ENCODE results near the gene TTLL6. TPM values are rescaled to one million over a fixed set of nuclear protein-coding genes. Genes with fewer than 3 reads are reported as not detected.
"Not testable (repeated sequence)": the region's sequence is repeated elsewhere in the genome, so short reads cannot be mapped to it uniquely, and the experiment has no call there.

TTLL6 gene
- polyA plus RNA-seq, 3 donors = 0.14 to 0.64 (median 0.40) TPM

DNA sequence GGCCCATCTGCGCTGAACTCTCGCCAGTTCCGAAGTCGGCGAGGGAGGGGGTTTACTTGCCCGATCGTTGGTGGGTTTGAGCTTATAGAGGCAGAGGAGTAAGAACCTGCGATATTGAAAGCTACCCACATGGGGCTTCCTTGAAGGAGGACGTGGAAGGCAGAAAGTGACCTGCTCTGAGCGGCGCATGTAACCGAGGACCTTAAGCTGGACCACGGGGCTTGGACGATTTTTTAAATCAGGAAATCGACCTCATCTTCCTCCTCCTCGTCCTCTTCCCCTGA, 92.1 kb downstream of the TTLL6 start:
- no peak for DNase-seq (ENCODE audit: low read depth in 3 of 3, low spot score in 2 of 3)

DNA sequence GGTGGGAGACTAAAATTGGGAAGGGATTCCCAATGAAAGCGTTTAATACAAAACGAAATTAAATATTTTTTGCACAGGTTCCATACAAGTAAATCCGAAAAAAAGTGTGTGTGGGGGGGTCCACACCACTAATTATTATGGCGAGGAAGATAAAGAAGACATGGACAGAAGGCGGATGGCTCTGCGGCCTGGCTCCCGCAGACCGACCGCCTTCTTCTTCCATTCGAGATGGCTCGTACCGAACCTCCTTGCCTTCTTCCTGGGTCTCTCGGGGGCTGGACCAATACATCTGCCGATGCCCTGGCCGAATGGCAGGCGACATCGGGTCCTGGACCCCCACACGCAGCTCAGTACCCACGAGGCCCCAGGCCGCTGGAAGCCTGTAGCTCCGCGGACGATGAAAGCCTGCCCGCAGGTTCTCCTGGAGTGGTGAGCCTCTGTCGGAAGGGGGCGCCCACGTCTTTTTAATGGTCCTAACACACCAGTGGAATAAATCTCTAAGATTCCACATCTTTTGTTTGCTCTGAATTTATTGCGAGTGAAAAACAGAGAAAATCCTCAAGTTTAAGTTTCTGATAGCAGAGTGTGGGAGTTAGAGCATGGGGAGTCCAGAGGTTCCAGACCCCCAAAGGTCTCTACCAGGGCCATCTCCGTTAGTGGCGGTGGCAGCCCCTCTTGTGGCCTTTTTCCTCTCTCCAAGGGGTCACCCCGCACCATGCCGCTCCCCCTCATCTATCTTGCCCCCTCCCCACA, 92.6 kb downstream of the TTLL6 start:
- peak in 2 of 3 donors; percentile 73 to 80 for DNase-seq (ENCODE audit: low read depth in 3 of 3, low spot score in 2 of 3)

DNA sequence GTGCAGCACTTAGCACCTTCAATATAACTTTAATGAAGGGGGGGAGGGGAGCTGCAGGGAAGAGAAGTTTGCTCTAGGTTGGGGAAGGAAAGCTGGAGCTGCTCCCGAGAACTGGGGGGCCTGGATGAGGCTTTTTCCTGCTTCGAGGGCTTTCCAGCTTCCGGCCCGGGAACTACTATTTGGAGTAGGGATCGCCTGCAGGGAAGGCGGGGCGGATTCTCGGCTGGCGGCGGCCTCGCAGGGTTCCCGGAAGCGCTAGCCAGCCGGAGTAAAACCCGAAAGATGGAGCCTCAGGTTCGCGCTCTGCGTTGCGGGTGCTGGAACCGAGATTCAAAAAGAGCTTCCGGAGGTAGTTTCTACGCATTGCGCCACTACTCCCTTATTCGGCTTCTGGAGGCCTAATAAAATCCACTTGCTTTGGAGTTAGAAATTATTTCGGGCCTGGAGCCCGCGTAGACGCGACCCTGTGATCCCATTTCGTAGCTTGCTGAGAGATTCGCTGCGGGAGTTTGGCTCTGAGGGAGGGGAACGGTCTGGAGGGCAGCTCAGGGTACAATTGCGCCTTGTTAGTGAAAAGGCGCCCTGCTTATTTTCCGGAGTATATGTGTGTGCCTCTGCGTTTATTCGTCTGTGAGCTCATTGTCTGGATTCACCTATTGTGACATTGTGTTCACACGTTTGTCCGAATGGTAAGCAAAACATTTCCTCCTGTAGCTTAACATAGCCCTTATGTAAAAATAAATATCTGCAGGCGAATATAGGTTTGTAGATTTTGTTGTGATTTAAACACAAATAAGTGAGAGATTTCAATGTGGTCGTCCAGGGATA, 93.4 kb downstream of the TTLL6 start:
- no peak for DNase-seq (ENCODE audit: low read depth in 3 of 3, low spot score in 2 of 3)

DNA sequence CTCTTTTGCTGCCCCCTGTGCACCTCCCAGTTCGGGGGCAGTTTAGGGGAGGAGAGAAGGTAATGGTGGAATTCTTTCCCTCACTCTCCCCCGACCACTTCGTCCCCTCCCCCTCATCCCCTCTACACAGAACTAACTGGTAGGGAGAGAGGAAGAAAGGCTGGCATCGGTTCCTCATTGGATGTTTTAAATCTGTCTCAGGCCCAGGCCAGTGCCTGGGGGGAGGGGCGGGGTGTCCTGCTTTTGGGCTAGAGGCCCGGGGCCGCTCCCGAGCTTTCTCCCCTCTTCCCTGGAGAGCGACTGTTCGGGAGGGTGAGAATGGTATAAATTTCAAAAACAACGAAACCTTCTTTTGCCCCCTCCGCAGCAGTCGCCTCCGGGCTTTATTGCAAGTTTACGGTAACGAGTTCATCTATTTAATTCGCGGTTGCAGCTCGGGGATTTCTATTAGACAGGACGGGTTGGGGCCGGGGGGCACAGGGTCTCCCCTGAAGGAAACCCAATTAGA, 94.1 kb downstream of the TTLL6 start, which contains the start of gene PRAC2:
Gene PRAC2, plus strand, starts transcription at position 271 of the 508 bp plus-strand sequence. CDS start 1,226 bp downstream, outside the sequence.
- no peak for DNase-seq (ENCODE audit: low read depth in 3 of 3, low spot score in 2 of 3)

DNA sequence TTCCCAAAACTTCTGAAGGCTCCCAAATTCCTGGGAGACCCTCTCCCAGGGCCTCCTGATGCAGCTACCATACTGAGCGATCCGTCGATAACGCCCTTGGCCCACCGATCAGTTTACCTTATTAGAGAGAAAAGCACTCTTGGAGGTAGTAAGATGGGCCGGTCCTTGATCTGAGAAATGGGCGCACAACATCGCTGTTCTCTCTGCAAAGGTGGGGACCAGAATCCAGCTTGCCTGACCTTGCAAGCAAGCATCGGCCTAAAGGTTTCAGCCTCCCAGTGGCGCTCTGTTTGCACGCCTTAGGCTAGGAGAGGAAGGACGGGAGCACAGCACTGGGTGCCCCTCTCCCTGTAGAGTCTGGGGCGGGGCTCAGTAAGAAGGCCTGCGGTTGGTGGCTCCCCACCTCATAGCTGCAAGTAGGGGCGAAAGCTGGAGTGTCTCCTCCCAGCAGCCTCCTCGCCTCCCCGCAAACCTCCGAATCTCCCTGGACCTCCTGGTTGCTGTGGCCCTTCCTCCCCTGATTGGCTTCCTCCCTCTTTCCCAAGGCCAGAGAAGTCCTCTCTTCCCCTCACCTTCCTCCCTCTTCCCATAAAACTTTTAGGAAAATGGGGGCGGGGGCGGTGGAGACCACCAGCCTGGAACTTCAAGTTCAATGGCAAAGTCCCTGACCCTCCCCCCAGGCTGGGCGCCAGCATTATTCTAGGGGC, 94.7 kb downstream of the TTLL6 start, which contains the start of gene PRAC1:
Gene PRAC1, minus strand, starts transcription at position 318 of the 707 bp plus-strand sequence. Its CDS starts 126 bp downstream, at position 192.
- no peak for DNase-seq (ENCODE audit: low read depth in 3 of 3, low spot score in 2 of 3)

DNA sequence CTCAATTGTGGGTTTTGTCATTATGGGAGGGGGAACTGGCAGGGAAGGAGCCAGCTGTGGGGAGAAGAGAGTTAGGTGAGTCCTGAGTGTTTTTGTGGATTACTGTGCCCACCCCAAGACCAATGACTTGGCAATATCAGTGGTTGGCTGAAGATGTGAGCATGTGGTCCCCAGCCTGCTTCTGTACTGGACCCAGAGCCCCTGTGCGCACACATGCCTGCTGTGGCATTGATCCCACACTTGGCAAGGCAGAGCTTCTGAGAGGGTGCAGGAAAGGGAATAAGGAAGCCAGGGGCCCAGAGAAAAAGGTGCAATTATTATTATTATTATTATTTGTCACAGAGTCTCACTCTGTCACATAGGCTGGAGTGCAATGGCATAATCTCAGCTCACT, 96.0 kb downstream of the TTLL6 start:
- DNase-seq (ENCODE audit: low read depth in 3 of 3, low spot score in 2 of 3) = no peak

DNA sequence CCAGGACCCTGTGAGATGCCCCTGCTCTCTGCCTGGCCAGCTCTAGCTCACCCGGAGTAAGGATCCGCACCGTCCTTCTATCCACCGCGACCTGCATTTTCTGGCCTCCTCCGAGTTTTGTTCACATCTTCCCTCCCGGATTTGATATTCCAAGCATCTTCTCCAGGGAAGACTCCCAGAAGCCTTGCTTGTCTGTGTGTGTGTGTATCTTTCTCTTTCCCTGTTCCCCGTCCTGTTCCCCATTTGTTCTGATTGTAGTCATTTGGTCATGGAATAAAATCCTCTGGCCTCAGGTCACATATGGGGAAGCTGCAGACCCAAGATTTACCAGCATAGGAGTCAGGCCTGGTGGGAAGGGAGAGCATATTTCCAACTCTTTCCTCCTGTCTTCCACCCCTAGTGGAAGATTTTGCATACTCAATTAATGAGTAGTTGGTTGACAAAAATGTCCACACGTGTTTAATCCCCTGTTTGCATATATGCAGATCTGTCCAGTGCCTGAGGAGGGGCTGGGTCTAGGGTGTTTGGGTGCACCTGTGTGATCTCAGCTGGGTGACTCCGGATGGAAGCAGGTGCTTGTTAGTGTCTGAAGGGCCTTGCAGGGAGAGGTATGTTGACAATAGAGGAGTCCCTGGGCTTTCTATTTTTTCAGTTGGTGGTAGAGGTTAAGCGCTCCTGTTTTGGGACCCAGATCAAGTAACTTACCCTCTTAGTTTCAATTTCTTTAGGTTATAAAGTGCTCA, 96.6 kb downstream of the TTLL6 start:
- no peak for DNase-seq (ENCODE audit: low read depth in 3 of 3, low spot score in 2 of 3)

DNA sequence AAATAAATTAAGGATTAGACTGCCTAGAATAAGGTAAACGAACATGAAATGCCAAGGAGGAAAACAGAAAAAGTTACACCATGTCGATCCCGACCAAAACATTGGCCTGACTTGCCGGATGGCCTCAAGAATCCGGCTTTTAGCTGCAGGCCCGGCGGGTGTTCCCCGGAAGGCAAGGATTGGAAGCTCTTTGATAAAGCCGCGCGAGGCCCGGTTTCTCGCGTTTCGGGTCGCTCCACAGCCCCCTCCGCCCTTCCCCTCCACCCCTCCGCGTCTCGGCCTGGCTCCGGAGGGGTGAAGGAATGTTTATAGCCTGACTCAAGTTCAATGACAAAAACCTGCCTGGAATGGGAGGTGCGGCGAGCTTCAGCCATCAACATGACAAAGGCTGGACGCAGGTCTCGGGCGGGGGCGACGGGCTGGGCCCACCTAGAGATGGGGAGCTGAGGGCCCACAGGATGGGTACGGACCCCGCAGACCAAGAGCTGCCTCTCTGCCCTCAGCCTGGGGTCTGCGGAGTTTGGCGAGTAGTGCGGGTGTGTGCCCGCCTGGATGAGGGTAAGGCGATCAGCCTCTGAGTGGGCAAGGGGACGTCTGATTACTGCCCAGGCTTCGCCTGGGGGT, 97.3 kb downstream of the TTLL6 start:
- no peak for DNase-seq (ENCODE audit: low read depth in 3 of 3, low spot score in 2 of 3)

DNA sequence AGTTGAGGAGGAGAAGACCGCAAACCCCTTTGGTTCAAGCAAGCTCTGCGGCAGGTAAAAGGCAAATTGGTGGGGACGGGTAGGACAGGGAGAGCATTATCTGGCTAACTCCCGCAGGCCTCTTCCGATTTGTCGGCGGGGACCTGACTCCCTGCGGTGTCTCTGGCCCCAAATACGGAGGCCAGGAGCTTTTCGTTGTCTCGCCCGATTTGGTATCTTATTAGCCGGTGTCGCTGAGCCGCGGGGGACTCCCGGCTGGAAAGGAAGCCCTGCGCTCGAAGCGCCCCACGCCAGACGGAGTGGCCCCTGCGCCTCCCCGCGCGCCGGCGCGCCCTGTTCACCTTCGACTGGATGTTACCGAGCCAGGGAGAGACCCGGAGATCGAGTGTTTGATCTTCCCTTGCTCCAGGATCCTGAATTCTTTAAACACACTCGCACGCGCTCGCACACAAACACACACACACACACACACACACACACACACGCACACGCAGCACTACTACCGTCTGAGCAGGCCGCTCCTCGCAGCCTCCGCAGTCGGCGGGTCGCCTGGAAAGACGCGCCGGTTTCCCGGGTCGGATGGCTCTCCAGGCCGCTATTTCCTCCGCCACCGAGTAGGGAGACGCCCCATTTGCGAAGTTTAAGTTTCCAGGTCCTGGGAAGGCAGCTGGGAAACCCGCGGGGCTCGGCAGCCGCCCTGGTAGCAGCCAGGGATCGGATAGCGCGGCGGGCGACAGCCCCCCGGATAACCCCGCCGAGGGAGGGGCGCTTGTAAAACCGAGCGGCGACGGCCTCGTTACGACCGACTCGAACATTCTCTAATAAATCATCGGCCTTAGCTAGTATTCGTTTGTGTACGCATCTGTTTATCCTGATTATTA, 98.0 kb downstream of the TTLL6 start:
- no peak for DNase-seq (ENCODE audit: low read depth in 3 of 3, low spot score in 2 of 3)

DNA sequence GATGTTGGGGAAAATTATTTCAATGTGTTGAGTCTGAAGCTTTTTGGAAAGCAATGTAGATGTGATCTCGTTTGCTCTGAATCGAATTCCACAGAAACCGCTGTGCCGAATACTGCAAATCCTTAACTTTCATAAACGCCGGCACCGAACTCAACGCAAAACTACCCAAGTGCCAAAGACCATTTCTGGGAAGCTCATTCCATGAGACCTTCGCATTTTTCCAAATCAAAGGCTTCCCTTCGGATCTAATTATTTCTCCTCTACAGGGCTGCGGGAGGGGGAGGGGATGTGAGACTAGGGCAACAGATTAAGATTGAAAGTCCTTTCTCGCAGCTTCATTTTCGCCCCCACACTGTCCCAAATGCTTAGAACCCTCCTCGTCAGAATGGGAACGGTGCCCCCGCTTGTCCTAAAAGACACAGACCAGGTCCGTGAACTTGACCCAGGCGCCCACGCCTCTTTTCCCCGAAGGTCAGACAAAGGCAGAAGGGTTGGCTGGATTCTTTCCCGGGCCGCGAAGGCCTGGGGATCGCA, 98.7 kb downstream of the TTLL6 start:
- DNase-seq (ENCODE audit: low read depth in 3 of 3, low spot score in 2 of 3) = no peak

DNA sequence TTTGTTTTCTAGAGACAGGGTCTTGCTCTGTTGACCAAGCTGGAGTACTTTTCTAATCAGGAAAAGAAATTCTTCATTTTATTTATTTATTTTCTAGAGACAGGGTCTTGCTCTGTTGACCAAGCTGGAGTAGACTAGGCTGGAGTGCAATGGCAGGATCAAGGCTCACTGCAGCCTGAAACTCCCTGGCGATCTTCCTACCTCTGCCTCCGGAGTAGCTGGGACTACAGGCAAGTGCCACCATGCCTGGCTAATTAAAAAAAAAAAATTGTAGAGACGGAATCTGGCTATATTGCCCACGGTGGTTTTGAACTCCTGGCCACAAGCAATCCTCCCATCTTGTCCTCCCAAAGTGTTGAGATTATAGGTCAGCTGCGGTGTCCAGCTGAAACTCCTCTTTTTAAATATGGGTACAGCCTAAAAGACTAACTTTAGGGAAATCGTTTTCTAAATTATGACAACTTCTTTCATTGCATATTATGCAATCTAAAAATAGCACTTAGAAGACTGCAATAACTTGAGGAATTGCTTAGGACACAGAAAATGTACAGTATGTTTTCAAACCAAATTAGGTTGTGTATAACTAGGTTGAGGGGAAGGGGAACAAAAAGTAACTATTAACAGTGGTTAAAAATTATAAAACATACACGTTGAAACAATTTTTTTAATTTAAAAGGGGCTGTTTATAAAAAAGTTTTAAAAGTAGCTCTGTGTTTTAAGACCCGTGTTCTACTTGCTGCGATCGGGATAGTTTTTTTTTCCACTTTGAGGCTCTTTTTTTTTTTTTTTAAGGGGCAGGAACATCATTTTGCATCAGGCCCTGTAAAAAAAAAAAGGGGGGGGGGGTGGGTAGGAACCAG, 99.4 kb downstream of the TTLL6 start:
- DNase-seq (ENCODE audit: low read depth in 3 of 3, low spot score in 2 of 3) = no peak

DNA sequence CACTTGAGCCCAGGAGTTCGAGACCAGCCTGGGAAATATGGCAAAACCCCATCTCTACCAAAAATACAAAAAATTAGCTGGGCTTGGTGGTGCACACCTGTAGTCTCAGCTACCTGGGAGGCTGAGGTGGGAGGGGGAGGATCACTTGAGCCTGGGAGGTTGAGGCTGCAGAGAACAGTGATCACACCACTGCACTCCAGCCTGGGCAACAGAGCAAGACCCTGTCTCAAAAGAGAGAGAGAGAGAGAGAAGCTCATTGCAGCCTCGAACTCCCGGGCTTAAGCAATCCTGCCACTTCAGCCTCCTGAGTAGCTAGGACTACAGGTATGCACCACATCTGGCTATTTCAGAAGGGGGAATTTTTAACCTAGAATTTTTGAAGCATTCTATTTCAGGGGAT, 100.5 kb downstream of the TTLL6 start:
- DNase-seq (ENCODE audit: low read depth in 3 of 3, low spot score in 2 of 3) = not testable (repeated sequence)

DNA sequence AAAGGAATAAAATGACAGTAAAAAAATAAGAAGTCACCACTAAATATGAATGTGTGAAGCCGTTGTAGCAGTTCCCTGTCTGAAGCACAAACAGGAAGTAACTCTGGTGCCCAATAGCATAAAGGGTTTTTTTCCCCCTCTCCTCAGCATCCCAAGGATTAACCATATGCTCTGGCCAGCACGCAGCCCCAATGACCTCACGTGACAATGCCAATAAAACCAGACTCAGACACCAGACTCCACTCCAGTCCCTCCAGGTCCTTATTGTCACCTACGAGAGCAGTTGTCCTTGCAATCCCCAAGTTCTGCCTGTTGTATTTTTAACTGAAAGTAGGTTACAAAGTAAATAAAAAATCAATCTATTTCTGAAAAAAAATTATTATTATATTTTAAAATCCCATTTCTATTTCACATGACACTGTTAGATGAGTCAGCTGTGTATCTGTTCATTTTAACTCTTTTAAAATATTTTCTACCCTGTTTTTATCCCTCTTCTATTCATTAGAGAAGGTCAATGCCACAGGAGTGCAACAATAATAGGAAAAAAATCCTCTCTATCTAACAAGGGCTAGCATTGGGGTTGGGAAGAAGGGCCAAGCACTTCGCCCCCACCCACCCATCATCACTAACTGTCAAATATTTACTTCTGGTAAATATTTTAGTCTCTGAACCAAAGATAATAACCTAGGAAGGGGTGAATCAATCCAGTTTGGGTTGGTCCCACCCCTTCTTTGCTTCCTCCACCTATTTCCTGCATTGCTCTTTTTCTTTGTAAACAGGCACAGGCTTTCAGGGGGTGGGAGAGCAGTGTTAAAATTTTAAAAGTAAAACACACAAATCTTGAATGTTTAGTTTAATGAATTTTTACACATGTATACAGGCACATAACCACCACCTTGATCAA, 101.3 kb downstream of the TTLL6 start:
- no peak for DNase-seq (ENCODE audit: low read depth in 3 of 3, low spot score in 2 of 3)
